ENCODE data around the gene RBM38.

The RBM38 gene

GRCh38 chr20:57441510-57442154 lies 50.4 kb downstream of the RBM38 start:
- in situ Hi-C loops (cut with MboI; ENCODE audit: low pct_unique_long_range_greater_than_20kb, low sequenced_read_pairs) = no loop called here
- no peak for DNase-seq

DNA sequence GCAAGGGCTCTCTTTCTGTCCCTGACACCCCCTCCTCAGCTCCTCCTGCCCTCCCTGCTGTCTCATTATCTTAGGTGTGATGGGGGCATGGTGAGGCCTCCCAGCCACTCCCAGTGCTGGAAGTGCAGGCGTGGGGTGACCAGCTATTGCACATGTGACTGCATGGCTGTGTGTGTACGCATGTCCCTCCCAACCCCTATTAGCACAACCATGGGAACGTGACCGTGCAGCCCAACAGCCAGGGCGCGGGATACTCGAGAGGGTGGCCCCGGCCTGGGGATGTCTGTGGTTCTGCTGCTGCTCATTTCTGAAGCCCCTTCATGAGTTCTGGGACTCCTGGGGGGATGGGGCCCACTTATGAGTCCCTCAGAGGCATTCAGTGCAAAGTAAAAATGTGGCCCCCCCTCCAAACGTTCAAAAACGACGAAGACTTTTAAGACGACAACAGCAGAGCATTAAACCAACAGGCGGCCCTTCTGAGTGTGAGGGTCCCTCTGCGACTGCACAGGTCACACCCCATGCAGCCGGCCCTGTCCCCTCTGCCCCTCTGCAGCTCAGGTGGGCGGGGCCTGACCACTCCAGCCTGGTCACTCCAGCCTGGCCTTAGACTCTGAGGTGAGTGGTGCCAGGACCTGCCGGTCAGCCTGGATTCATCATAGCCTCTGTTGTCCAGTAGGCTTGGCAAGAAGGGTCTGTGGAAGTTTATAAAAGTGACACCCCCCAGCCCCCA lies 51.1 kb downstream of the RBM38 start:
- no peak for DNase-seq
- in situ Hi-C loops (cut with MboI; ENCODE audit: low pct_unique_long_range_greater_than_20kb, low sequenced_read_pairs) = no loop called here

DNA sequence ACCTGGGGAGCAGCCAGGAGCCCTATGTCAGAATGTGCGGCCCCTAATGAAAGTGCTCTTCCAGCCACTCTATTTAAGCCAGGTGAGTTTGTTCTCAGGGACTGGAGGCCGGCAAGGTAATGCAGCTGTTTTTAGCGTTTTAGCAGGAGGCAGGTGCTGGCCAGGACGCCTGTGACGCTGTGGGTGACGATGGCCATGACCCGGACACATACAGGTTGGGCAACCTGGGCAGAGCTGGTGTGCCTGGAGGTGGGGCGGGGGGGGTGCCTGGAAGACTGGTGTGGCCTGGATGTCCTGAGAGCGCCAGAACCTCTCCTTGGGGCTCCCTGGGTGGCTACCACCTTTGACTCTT lies 51.7 kb downstream of the RBM38 start:
- no peak for DNase-seq
- in situ Hi-C loops (cut with MboI; ENCODE audit: low pct_unique_long_range_greater_than_20kb, low sequenced_read_pairs) = no loop called here

DNA sequence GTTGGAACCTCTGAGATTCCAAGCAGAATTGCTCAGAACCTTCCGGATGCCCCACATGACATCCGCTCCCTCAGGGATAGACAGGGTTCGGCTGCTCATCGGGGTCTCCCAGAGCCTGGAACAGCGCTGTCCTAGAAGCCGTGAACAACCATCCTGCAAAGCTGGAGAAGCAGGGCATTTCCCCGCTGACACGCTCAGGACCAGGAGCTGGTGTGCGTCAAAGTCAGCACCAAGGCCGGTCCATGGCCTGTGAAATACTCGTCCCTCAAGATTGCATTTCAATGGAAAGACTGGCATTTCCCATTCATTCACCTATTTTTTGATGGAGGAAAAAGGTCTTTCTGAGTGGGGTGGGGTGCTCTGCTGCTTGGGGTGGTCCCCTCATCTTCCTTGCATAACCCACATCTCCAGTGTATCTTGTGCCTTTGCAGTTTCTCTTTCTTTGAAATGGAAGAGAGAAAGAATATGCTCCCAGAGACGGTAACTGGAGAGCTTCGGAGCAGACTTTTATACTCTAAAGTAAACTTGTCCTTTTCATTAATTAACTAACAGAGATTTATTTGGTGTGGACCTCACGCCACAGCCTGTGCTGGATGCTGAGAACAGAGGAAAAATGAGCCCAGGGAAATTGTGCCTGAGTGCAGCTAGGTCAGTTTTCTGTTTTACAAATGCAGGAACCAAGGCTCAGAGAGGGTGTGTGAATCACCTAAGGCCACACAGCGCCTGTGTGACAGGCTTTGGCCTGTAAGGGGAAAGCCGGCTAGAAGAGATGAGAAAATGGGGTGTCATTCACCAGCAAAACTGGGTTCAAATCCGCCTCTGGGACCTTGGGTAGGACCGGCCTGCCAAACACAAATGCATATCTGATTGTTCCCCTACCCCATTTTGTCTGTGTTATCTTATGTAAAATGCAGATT lies 52.4 kb downstream of the RBM38 start:
- no peak for DNase-seq
- in situ Hi-C loops (cut with MboI; ENCODE audit: low pct_unique_long_range_greater_than_20kb, low sequenced_read_pairs) = no loop called here

DNA sequence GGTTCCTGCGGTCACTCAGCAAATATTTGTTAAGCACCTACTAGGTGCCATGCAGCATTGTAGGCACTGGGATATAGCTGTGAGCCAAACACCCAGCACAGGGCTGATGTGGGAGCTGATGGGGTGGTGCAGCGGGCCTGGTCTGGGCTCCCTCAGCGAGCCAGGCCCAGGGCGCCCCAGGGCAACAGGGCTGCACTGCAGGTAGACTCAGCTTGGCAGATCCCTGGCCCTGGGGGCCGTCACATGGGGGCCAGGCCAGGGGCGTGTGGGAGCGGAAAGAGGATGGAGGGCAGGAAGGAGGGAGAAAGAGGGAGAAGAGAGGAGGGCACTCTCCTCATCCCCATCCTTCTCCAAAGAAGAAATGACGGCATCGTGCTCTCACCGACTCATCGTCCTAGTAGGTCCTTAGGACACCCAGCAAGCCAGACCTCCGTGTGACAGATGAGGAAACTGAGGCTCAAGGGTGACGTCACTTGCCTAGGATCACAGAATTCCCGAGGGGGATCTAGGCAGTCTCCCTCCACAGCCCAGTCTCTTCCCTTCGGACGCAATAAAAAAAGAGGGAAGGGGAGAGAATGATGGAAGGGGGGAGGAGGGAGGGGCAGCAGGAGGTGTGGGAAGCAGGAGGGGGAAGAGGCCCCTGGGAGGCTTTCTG lies 53.3 kb downstream of the RBM38 start:
- in situ Hi-C loops (cut with MboI; ENCODE audit: low pct_unique_long_range_greater_than_20kb, low sequenced_read_pairs) = no loop called here
- DNase-seq = no peak

DNA sequence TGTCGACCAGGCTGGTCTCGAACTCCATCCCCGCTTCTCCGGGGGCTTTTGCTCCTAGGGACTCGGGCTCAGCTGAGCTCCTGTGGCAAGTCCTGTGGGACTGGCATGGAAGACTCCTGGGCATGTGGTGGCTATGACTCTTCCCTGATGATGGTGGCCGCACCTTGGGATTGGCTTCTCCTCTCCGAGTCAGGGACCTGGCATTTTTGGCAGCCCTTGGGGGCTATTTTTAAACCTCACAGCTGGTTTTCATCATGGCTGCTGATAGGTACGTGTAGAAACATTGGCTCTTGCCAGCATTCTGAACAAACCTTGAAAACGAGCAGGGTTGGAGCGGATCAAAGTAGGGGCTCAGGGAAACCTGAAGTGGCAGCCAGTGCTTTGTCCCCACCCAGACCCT lies 54.1 kb downstream of the RBM38 start:
- no peak for DNase-seq
- in situ Hi-C loops (cut with MboI; ENCODE audit: low pct_unique_long_range_greater_than_20kb, low sequenced_read_pairs) = no loop called here

DNA sequence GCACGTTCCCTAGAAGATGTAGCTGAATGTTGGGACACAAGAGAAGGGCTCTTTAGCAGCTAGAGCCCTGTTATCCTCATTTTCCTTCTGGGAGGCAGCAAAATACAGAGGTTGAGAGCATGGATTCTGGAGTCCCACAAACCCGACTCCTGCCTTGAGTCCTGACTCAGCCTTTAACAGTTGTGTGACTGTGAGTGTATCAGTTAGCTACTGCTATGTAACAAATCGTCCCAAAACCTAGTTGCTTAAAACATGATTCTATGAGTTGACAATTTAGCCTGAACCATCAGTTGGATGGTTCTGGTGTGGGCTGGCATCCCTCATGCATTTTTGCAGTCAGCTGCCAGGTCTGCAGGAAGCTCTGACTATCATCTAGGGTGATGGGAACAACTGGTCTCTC lies 54.6 kb downstream of the RBM38 start:
- DNase-seq = no peak
- in situ Hi-C loops (cut with MboI; ENCODE audit: low pct_unique_long_range_greater_than_20kb, low sequenced_read_pairs) = no loop called here

GRCh38 chr20:57448764-57449354 lies 57.7 kb downstream of the RBM38 start:
- DNase-seq = no peak
- in situ Hi-C loops (cut with MboI; ENCODE audit: low pct_unique_long_range_greater_than_20kb, low sequenced_read_pairs) = no loop called here

DNA sequence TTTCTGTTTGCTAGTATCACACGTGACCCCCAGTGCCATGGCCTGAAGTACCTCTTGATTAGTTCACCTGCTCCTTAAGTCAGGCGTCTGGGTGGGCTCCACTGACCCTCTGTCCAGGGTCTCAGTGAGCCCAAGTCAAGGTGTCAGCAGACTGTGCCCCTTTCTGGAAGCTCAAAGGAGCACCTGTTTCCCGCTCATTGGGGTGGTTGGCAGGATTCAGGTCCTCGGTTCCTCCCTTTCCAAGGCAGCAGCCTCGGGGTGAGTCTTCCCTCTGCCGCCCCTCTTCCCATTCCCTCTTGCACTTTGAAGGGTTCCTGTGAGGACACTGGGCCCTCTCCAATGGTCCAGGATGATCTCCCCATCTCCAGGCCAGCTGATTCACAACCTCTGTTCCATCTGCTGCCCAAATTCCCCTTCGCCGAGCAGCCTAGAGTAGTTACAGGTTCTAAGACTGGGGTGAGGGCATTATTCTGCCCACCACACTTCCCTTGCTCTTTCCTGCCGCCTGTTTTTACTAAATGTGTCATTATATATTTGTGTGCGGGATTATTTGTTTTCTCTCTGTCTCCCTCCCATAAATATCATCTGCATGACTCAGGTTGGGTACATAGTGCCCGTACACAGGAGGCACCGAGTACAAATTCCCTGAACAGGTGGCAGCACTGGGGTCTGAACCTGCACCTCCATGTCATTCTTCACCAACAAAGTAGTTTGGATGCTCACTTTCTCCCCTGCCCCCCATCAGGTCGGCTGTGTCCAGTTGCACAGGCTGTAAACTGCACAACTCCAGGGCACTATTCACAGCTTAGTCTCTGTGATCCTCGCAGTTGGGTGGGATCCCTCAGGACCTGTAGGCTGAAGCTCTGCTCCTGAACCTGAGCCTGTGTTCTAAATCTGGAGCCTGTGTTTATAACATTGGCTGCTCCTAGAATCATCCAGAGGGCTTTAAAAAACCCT lies 58.5 kb downstream of the RBM38 start:
- DNase-seq = no peak
- in situ Hi-C loops (cut with MboI; ENCODE audit: low pct_unique_long_range_greater_than_20kb, low sequenced_read_pairs) = no loop called here

- in situ Hi-C loops (cut with MboI; ENCODE audit: low pct_unique_long_range_greater_than_20kb, low sequenced_read_pairs) = no loop called here
- peak; percentile 87 for DNase-seq
Observed at GRCh38 chr20:57450419-57450818, 59.2 kb downstream of the RBM38 start.

DNA sequence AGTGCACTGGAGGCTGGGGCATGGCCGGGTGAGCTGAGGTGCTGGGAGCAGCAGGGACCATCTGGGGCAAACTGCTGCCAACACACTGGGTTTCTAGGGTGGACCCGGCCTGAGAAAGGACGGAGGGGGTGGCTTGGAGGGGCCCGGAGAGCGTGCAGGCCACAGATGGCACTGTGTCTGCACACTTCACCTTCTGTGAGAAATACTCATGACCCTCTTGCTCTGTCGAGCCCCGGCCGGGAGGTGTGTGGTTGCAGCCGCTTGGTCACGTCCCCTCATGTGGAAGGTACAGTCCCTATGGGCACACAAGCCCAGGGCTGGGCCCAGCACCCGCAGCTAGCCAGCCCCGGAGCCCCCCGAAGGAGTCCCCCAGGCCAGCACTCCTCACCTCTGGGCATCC lies 59.7 kb downstream of the RBM38 start:
- no peak for DNase-seq
- in situ Hi-C loops (cut with MboI; ENCODE audit: low pct_unique_long_range_greater_than_20kb, low sequenced_read_pairs) = no loop called here

- in situ Hi-C loops (cut with MboI; ENCODE audit: low pct_unique_long_range_greater_than_20kb, low sequenced_read_pairs) = no loop called here
- DNase-seq = peak; percentile 30
Observed at GRCh38 chr20:57451431-57451794, 60.2 kb downstream of the RBM38 start.

GRCh38 chr20:57451795-57452661 lies 60.8 kb downstream of the RBM38 start:
- peak; percentile 96 for DNase-seq

GRCh38 chr20:57455386-57455785 lies 64.2 kb downstream of the RBM38 start:
- in situ Hi-C loops (cut with MboI; ENCODE audit: low pct_unique_long_range_greater_than_20kb, low sequenced_read_pairs) = no loop called here

More at GRCh38 chr20:57451795-57452661, 60.8 kb downstream of the RBM38 start:
- in situ Hi-C loops (cut with MboI; ENCODE audit: low pct_unique_long_range_greater_than_20kb, low sequenced_read_pairs) = no loop called here

DNA sequence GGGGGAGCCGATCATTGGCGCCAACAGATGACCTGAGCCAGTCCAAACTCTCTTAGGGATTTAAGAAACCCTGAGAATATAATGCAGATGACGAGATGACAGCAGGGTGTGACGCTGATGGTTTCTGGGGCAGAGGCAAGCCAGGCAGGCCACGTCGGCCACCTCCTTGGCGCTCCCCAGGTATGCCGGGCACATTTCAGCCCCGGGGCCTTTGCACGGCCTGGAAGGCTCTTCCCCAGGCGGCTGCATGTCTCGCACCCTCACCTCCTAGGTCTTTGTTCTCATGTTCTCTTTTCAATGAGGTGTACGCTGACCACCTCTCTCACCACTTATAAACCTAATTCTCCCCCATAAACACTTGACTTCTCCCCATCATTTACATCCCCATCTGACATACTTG lies 64.9 kb downstream of the RBM38 start:
- no peak for DNase-seq
- in situ Hi-C loops (cut with MboI; ENCODE audit: low pct_unique_long_range_greater_than_20kb, low sequenced_read_pairs) = no loop called here

More at GRCh38 chr20:57455386-57455785, 64.2 kb downstream of the RBM38 start:
- no peak for DNase-seq

DNA sequence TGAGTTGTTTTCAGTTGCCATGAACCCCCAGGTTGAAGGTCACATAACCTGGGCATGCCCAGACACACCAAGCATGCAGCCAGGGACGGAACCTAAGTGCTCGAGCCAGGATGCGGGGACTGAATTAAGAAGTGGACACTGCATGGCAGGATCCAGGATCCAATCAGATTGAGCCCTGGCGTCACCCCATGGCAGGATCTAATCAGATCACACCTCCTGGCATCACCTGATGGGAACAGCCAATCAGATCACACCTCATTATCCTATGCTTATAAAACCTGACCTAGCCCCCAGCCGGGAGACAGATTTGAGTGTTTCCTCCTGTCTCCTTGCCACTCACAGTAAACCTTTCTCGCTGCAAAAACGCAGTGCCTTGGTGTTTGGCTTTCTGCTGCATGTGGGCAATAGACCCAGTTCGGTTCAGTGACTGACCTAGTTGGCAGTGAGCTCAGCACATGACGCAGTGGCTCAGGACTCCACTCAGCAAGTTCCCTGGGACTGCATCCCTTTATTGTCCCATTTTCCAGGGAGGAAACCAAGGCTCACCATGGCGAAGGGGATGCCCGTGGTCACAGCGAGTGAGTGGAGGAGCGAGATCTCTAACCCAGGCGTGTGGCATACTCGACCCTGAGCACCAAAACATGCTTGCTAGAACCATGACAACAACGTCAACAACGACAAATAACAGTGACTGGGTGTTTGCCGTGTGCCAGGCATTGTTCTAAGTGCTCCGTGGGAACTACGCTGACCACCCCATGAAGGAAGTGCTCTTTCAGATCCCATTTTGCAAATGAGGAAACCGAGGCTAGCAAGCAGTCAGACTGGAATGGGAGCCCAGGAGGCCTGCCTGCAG lies 66.3 kb downstream of the RBM38 start:
- in situ Hi-C loops (cut with MboI; ENCODE audit: low pct_unique_long_range_greater_than_20kb, low sequenced_read_pairs) = no loop called here
- no peak for DNase-seq
